Osteocyte (in vitro differentiated cells): ENCODE data around the gene PLEKHJ1. TPM values are rescaled to one million over a fixed set of nuclear protein-coding genes. Genes with fewer than 3 reads are reported as not detected.

Experiments used
- DNase-seq: peaks from one replicate; pipeline ENCODE4 v3.0.0; 2021; ENCODE audit warnings: mixed read lengths; ENCODE audit not compliant: unreplicated experiment; ENCODE audit errors: extremely low spot score
- H3K27ac Mint-ChIP-seq: one replicate; pipeline ENCODE4 v1.8.0; 2021; ENCODE audit warnings: mild to moderate bottlenecking, mixed read lengths; ENCODE audit not compliant: unreplicated experiment
- H3K27me3 Mint-ChIP-seq: one replicate; pipeline ENCODE4 v1.8.0; 2021; ENCODE audit warnings: mixed read lengths; ENCODE audit not compliant: unreplicated experiment
- H3K36me3 Mint-ChIP-seq: one replicate; pipeline ENCODE4 v1.8.0; 2021; ENCODE audit warnings: mixed read lengths; ENCODE audit not compliant: unreplicated experiment
- H3K4me1 Mint-ChIP-seq: one replicate; pipeline ENCODE4 v1.8.0; 2021; ENCODE audit warnings: mixed read lengths; ENCODE audit not compliant: unreplicated experiment
- H3K4me3 Mint-ChIP-seq: one replicate; pipeline ENCODE4 v1.8.0; 2021; ENCODE audit warnings: mild to moderate bottlenecking, moderate library complexity, mixed read lengths; ENCODE audit not compliant: unreplicated experiment
- H3K9me3 Mint-ChIP-seq: one replicate; pipeline ENCODE4 v1.8.0; 2021; ENCODE audit warnings: mixed read lengths; ENCODE audit not compliant: unreplicated experiment
- CTCF ChIP-seq: fragments of 200-600 bp; sonication (generic); IDR thresholded peaks from 2 replicates; pipeline ENCODE4 v1.5.0; 2021; ENCODE audit warnings: antibody characterized with exemption, mild to moderate bottlenecking, moderate library complexity
- total RNA-seq: library from RNA; stranded (reverse); gene quantifications from 2 replicates; pipeline ENCODE4 v1.2.1, GENCODE V29; 2021

The PLEKHJ1 gene
- total RNA-seq, 1 donor from 2014 or later: 40.7 TPM

GRCh38 chr19:2240881-2241760, 5.0 kb upstream of the PLEKHJ1 start:
- peaks cover 15% of the 10 kb centered on the region for H3K36me3 Mint-ChIP-seq
- no peak for DNase-seq
- TF ChIP-seq CTCF: no peak
- H3K27ac Mint-ChIP-seq: peak overlapping the region; percentile 99
- H3K27me3 Mint-ChIP-seq: no peaks in the 10 kb centered on the region
- peak overlapping the region; percentile 98 for H3K4me3 Mint-ChIP-seq
- peaks cover 53% of the 10 kb centered on the region for H3K4me1 Mint-ChIP-seq
- H3K9me3 Mint-ChIP-seq: no peaks in the 10 kb centered on the region

- DNase-seq: no peak
- Mint-ChIP-seq H3K9me3 (no peaks in the 10 kb centered on the region), H3K4me3 (peak overlapping the region; percentile 98), H3K4me1 (peaks cover 55% of the 10 kb centered on the region), H3K27me3 (no peaks in the 10 kb centered on the region), H3K27ac (peak overlapping the region; percentile 99), H3K36me3 (peaks cover 11% of the 10 kb centered on the region)
- TF ChIP-seq CTCF: no peak
Measured at GRCh38 chr19:2239771-2240770, 3.9 kb upstream of the PLEKHJ1 start.

- no peaks in the 10 kb centered on the region for H3K27me3 Mint-ChIP-seq
- peaks cover 62% of the 10 kb centered on the region for H3K4me1 Mint-ChIP-seq
Measured at GRCh38 chr19:2239173-2239572, 3.0 kb upstream of the PLEKHJ1 start.

GRCh38 chr19:2237869-2238153, 1.7 kb upstream of the PLEKHJ1 start:
- Mint-ChIP-seq H3K9me3 (no peaks in the 10 kb centered on the region), H3K27ac (peak overlapping the region; percentile 99), H3K4me1 (peaks cover 65% of the 10 kb centered on the region), H3K36me3 (peaks cover 5% of the 10 kb centered on the region), H3K27me3 (no peaks in the 10 kb centered on the region), H3K4me3 (peak overlapping the region; percentile 98)
- no peak for TF ChIP-seq CTCF
- DNase-seq: no peak

More at GRCh38 chr19:2239173-2239572, 3.0 kb upstream of the PLEKHJ1 start:
- no peak for TF ChIP-seq CTCF
- DNase-seq: no peak
- peak overlapping the region; percentile 98 for H3K4me3 Mint-ChIP-seq
- H3K36me3 Mint-ChIP-seq: peaks cover 5% of the 10 kb centered on the region
- peak overlapping the region; percentile 99 for H3K27ac Mint-ChIP-seq
- no peaks in the 10 kb centered on the region for H3K9me3 Mint-ChIP-seq
